ENCODE measurements around the gene GFI1.
A peak's percentile ranks its signal among the peaks of the same experiment; 100 is the strongest.

The GFI1 gene

GRCh38 chr1:92487078-92487605 lies 417 bp upstream of the GFI1 start:
- no peak for DNase-seq (ENCODE audit: low read depth)
- peak overlapping the region; percentile 61 for H3K4me3 ChIP-seq (ENCODE audit: low read depth, low read length)
- TF ChIP-seq CTCF (conservative IDR thresholded peaks at IDR 0.05; ENCODE audit: low read depth, low read length), result no peak

GRCh38 chr1:92485381-92486250 lies 1.1 kb downstream of the GFI1 start:
- H3K4me3 ChIP-seq (ENCODE audit: low read depth, low read length), result peak overlapping the region; percentile 61
- peak; percentile 45 for TF ChIP-seq CTCF (conservative IDR thresholded peaks at IDR 0.05; ENCODE audit: low read depth, low read length)
- DNase-seq (ENCODE audit: low read depth), result peak; percentile 85

GRCh38 chr1:92484472-92485380 lies 2.0 kb downstream of the GFI1 start:
- peak overlapping the region; percentile 61 for H3K4me3 ChIP-seq (ENCODE audit: low read depth, low read length)
- DNase-seq (ENCODE audit: low read depth), result no peak
- TF ChIP-seq CTCF (conservative IDR thresholded peaks at IDR 0.05; ENCODE audit: low read depth, low read length), result peak; percentile 18

GRCh38 chr1:92483610-92484471 lies 2.9 kb downstream of the GFI1 start:
- H3K4me3 ChIP-seq (ENCODE audit: low read depth, low read length), result peak overlapping the region; percentile 61
- no peak for TF ChIP-seq CTCF (conservative IDR thresholded peaks at IDR 0.05; ENCODE audit: low read depth, low read length)
- DNase-seq (ENCODE audit: low read depth), result no peak

GRCh38 chr1:92482665-92483609 lies 3.8 kb downstream of the GFI1 start:
- DNase-seq (ENCODE audit: low read depth), result no peak
- no peak for TF ChIP-seq CTCF (conservative IDR thresholded peaks at IDR 0.05; ENCODE audit: low read depth, low read length)
- H3K4me3 ChIP-seq (ENCODE audit: low read depth, low read length), result peak overlapping the region; percentile 61
